HUES6 (cell line): ENCODE results near the gene DDX39A.

Experiments used
- H3K27ac ChIP-seq: 2 replicates; pipeline ENCODE4 v1.7.0; 2013; ENCODE audit warnings: low read depth, mild to moderate bottlenecking, low read length, inconsistent platforms
- H3K27me3 ChIP-seq: 2 replicates; pipeline ENCODE4 v1.6.1; 2013; ENCODE audit warnings: low read length; ENCODE audit not compliant: control insufficient read depth, insufficient read depth
- H3K36me3 ChIP-seq: 2 replicates; pipeline ENCODE4 v1.6.1; 2013; ENCODE audit warnings: low read length; ENCODE audit not compliant: control insufficient read depth, insufficient read depth
- H3K4me1 ChIP-seq: 2 replicates; pipeline ENCODE4 v1.6.1; 2013; ENCODE audit warnings: low read length; ENCODE audit not compliant: control insufficient read depth, insufficient read depth
- H3K4me3 ChIP-seq: 2 replicates; pipeline ENCODE4 v1.5.1; 2013; ENCODE audit warnings: low read depth, low read length
- H3K9ac ChIP-seq: one replicate; pipeline ENCODE4 v1.6.1; 2013; ENCODE audit warnings: mild to moderate bottlenecking, low read length
- H3K9me3 ChIP-seq: 2 replicates; pipeline ENCODE4 v1.6.1; 2013; ENCODE audit warnings: low read depth, low read length; ENCODE audit not compliant: control insufficient read depth, insufficient read depth

The DDX39A gene

DNA sequence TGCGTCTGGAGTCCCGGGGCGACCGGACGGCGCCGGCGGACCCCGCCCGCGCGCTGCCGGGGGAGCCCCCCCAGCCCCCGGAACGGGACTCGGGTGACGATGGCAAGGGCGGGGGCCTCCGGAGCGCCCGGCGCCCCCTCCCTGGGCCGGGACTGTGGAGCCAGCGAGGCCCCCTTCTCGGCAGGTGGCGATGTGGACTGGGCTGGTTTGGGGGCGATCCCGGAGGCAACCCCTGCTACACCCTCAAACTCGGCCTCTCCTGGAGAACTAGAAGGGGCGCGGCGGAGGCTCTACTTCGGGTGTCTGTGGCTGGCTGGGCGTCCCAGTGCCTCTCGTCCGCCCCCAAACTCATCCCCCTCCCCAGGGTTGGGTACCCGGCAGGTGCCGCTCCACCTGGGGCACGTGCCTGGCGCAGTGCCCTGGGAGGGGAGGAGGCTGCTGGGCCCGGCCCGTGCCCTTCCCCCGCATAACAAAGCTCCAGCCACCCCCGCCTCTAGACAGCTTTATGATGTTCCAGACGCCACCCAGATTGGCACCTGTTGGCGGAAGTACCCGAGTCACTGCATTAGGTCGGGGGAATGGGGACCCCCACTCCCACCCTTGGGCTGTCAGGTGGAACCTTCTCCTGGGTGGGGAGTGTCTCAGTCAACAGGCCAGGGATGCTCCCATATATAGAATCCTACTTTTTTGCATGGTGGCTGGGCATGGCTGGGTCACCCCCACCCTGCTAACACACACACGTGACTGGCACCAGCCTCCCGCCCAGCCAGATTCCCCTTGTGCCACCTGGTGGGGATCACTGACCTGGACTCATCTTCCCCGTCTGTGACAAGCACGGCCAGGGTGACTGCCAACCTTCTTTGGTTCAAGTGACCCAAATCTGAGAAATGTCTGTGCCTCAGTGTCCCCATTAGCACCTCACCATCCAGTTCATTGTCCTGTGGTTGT, 14.7 kb upstream of the DDX39A start:
- Histone ChIP-seq H3K4me3 (peak overlapping the region; percentile 80), H3K36me3 (0 out of 2 replicates have a peak, but pooled peaks cover 2% of the 10 kb centered on the region), H3K27me3 (peaks cover 5% of the 10 kb centered on the region; the same call in 1 of the 2 replicates), H3K4me1 (peaks cover 16% of the 10 kb centered on the region), H3K9me3 (no peaks in the 10 kb centered on the region), H3K27ac (no peak overlapping the region), H3K9ac (peak overlapping the region; percentile 32)

GRCh38 chr19:14432791-14433553, 13.8 kb upstream of the DDX39A start, which contains the start of gene PKN1:
TSS of gene PKN1 (plus strand) at chr19:14433306. CDS start at chr19:14433522, 216 bp downstream.
- Histone ChIP-seq H3K4me1 (peaks cover 16% of the 10 kb centered on the region), H3K4me3 (peak within 1 kb of the TSS; percentile 80), H3K27ac (no peak within 1 kb of the TSS), H3K27me3 (peaks cover 5% of the 10 kb centered on the region; the same call in 1 of the 2 replicates), H3K9ac (peak within 1 kb of the TSS; percentile 32), H3K9me3 (no peaks in the 10 kb centered on the region), H3K36me3 (0 out of 2 replicates have a peak, but pooled peaks cover 2% of the 10 kb centered on the region)

GRCh38 chr19:14430712-14431111, 11.6 kb upstream of the DDX39A start:
- no peak overlapping the region for H3K9ac ChIP-seq
- no peak overlapping the region for H3K27ac ChIP-seq
- no peaks in the 10 kb centered on the region for H3K9me3 ChIP-seq
- H3K4me3 ChIP-seq, result no peak overlapping the region
- peaks cover 16% of the 10 kb centered on the region for H3K4me1 ChIP-seq
- H3K36me3 ChIP-seq, result no peaks in the 10 kb centered on the region
- H3K27me3 ChIP-seq, result peaks cover 5% of the 10 kb centered on the region; the same call in 1 of the 2 replicates

DNA sequence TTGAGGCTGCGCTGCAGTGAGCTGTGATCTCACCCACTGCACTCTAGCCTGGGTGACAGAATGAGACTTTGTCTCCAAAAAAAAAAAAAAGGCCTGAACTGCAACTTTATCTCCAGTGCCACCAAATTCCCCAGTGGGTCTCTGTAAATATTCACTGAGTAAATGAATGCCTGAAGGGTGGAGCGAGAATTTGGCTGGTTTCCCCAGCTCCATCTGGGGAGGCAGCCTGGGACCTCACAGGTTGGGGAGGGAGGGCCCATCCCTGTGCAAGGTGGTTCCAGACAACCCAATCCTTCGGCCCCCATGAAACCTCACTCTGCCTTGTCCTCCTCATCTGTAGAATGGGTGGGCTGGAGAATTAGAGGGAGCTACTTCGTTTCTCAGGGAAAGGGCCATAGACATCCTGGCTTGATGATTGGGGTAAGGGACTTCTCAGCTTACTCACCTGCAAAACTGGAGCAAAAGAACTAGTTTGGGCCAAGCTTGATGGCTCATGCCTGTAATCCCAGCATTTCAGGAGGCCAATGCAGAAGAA, 9.8 kb upstream of the DDX39A start:
- Histone ChIP-seq H3K9ac (no peak overlapping the region), H3K9me3 (no peaks in the 10 kb centered on the region), H3K4me1 (peaks cover 2% of the 10 kb centered on the region), H3K27ac (no peak overlapping the region), H3K4me3 (no peak overlapping the region), H3K36me3 (no peaks in the 10 kb centered on the region), H3K27me3 (peaks cover 5% of the 10 kb centered on the region; the same call in 1 of the 2 replicates)

- Histone ChIP-seq H3K36me3 (no peaks in the 10 kb centered on the region), H3K9me3 (no peaks in the 10 kb centered on the region), H3K27me3 (peaks cover 5% of the 10 kb centered on the region; the same call in 1 of the 2 replicates), H3K4me1 (no peaks in the 10 kb centered on the region), H3K27ac (no peak overlapping the region), H3K4me3 (no peak overlapping the region), H3K9ac (no peak overlapping the region)
Measured at GRCh38 chr19:14427461-14427860, 8.3 kb upstream of the DDX39A start.

DNA sequence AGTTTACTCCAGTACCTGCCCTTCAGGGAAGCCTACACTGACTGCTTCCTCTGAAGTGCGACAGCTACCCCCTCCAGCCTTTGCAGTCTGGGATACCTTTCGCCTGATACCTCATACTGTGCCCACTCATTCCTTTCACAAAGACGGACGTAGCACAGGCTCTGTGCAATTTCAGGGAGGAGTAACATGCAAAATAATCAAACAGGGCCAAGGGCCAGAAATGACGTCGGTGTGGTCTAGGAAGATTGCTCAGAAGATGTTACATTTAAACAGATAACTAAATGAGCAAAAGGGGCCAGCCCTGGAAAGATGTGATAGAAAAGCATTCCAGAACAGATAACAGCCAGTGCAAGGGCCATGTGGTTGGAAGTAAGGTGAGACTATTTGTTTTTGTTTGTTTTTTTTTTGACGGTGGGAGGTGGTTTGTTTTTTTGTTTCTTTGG, 6.6 kb upstream of the DDX39A start:
- Histone ChIP-seq H3K4me1 (no peaks in the 10 kb centered on the region), H3K4me3 (no peak overlapping the region), H3K9ac (no peak overlapping the region), H3K36me3 (no peaks in the 10 kb centered on the region), H3K27me3 (peaks cover 2% of the 10 kb centered on the region; the same call in 1 of the 2 replicates), H3K27ac (no peak overlapping the region), H3K9me3 (no peaks in the 10 kb centered on the region)

DNA sequence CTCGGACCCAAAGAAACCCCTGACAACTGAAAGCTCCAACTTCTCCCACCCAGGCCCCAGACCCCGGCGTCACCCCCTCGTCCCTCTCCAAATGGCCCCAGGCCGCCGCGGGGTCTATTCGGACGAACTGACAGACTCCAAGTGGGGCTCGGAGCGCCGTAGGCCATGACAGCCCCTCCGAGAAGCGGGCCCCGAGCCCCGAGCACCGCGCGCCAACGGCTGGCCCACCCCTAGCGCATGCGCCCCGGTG, 360 bp downstream of the DDX39A start:
- H3K27ac ChIP-seq, result peak overlapping the region; percentile 95; the same call in 1 of the 2 replicates
- H3K9ac ChIP-seq, result peak overlapping the region; percentile 88
- H3K36me3 ChIP-seq, result peaks cover 11% of the 10 kb centered on the region
- no peaks in the 10 kb centered on the region for H3K27me3 ChIP-seq
- H3K4me3 ChIP-seq, result peak overlapping the region; percentile 89
- no peaks in the 10 kb centered on the region for H3K9me3 ChIP-seq
- H3K4me1 ChIP-seq, result peaks cover 8% of the 10 kb centered on the region; the same call in 1 of the 2 replicates

DNA sequence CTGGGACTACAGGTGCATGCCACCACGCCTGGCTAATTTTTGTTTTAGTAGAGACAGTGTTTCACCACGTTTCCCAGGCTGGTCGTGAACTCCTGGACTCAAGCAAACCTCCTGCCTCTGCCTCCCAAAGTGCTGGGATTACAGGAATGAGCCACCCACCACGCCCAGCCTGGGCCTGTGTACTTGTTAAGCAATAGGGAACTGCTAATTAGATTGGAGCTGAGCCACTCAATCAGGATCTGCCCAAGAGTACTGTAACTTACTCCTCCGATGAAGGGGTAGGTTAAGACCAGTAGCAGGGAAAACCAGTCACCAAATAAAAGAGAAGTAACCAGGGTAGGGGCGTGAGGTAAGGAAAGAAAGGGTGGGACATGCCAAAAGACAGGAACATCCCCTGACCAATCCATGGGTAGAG, 2.3 kb downstream of the DDX39A start:
- Histone ChIP-seq H3K27me3 (no peaks in the 10 kb centered on the region), H3K27ac (no peak overlapping the region), H3K4me1 (peaks cover 9% of the 10 kb centered on the region; the same call in 1 of the 2 replicates), H3K9me3 (no peaks in the 10 kb centered on the region), H3K9ac (no peak overlapping the region), H3K36me3 (peaks cover 30% of the 10 kb centered on the region), H3K4me3 (no peak overlapping the region)

DNA sequence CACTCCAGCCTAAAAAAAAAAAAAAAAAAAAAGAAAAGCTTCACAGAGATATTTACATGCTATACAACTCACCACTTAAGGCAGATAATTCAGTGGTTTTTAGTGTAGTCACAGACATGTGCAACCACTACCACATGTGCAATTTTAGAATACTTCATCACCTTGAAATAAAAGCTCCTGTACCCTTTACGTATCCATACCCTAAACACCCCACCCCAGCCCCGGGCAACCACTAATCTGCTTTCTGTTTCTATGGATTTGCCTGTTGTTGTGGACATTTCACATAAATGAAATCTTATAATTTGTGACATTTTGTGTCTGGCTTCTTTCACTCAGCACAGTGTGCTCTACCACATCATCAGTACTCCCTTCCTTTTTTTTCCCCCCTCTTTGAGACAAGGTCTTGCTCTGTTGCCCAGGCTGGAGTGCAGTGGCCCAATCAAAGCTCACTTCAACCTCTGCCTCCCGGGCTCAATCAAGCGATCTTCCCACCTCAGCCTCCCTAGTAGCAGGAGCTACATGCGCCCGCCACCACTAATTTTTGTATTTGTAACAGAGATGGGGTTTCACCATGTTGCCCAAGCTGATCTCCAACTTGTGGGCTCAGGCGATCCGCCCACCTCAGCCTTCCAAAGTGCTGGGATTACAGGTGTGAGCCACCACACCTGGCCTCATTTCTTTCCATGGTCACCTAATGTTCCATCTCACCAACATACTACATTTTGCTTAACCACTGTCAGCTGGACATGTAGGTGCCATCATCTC, 4.0 kb downstream of the DDX39A start:
- no peak overlapping the region for H3K4me3 ChIP-seq
- no peaks in the 10 kb centered on the region for H3K27me3 ChIP-seq
- no peak overlapping the region for H3K9ac ChIP-seq
- H3K27ac ChIP-seq, result no peak overlapping the region
- no peaks in the 10 kb centered on the region for H3K9me3 ChIP-seq
- H3K4me1 ChIP-seq, result peaks cover 9% of the 10 kb centered on the region; the same call in 1 of the 2 replicates
- peaks cover 47% of the 10 kb centered on the region for H3K36me3 ChIP-seq

GRCh38 chr19:14413693-14414181, 5.4 kb downstream of the DDX39A start:
- Histone ChIP-seq H3K4me1 (0 out of 2 replicates have a peak, but pooled peaks cover 3% of the 10 kb centered on the region), H3K9ac (no peak overlapping the region), H3K9me3 (no peaks in the 10 kb centered on the region), H3K27me3 (no peaks in the 10 kb centered on the region), H3K36me3 (peaks cover 61% of the 10 kb centered on the region), H3K4me3 (no peak overlapping the region), H3K27ac (no peak overlapping the region; the same call in 1 of the 2 replicates)
